NCI-H82 (cell line): Measurements from ENCODE around the gene ZIC1.
A peak's percentile ranks its signal among the peaks of the same experiment; 100 is the strongest.

ENCODE experiments used
- DNase-seq: peaks from one replicate; lab custom pipeline; 2025; lab: John Stamatoyannopoulos, UW

ZIC1 gene

DNA sequence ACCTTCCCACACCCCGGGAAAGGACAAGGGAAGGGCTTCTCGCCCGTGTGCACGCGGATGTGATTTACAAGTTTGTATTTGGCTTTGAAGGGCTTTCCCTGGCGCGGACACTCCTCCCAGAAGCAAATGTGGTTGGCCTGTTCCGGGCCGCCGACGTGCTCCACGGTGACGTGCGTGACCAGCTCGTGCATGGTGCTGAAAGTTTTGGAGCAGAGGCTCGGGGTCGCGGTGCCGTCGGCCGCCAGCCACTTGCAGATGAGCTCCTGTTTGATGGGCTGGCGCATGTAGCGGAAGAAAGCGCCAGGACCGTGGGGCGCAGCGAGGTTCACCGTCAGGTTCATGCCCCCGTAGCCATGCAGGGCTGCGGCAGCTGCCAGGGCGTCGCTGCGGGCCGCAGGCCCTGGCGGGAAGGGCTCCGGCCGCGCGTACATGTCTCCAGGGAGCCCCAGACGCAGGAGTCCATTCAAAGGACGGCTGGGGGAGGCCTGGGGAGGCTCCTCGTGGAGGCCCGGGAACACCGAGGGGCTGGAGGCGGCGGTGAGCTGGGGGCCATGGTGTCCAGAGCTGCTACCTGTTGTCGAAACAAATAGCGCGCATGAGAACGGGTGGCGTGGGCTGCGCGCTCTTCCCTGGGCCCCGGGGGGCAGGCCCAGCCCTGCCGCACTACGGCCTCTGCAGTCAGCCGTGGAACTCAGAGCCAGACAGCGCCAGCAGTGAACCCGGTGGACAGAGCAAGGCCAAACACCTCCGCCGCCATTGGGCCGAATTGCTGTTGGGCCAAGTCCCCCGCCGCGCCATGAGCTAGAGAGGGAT lies 13.1 kb upstream of the ZIC1 start:
- no peak for DNase-seq

DNA sequence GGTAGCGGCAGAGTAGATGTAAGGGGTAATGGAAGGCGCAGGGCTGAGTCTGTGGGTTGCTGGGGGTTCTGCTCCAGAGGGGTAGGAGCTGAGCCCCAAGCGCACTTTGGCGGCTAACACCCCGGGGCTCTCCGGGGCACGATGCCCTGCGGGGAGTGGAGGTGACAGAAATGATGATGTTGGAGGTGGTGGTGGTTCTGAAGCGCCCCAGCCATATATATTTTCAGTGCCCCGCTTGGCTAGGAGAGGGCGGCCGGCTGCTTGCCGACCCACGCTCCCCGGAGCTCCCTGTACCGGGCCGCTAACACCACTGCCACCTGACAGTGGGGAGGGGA lies 12.5 kb upstream of the ZIC1 start:
- DNase-seq: no peak

DNA sequence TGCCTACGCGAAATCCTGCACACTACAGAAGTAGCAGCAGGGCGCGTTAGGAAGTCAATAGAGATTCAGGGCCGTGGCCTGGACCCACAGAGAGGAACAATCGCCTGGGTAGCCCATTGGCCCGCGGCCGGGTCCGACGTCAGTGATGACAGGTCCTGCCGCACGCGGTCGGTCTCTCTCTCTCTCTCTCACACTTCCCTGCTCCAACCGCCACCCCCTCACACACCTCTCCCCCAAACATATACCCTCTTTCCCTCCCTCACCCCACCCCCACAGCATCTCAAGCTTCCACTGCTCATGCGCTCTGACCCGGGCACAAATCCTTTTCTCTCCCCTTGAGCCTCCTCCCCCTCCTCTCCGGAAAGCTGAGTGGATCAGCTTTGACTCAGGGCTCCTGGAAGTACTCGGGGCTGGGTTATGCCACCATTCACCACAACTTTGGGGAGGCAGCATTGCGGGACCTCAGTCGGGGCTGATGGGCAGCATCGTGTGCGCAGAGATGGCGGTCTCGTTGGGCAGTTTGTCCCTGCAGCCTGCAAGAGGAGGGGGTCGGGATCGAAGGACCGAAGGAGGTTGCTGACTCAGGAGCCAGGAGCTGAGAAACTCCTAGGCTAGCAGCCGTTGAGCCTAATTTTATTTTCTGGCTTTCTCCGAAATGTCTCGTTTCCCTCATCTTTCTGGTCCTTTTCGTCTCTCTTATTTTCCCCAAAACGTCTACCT lies 11.8 kb upstream of the ZIC1 start:
- no peak for DNase-seq

DNA sequence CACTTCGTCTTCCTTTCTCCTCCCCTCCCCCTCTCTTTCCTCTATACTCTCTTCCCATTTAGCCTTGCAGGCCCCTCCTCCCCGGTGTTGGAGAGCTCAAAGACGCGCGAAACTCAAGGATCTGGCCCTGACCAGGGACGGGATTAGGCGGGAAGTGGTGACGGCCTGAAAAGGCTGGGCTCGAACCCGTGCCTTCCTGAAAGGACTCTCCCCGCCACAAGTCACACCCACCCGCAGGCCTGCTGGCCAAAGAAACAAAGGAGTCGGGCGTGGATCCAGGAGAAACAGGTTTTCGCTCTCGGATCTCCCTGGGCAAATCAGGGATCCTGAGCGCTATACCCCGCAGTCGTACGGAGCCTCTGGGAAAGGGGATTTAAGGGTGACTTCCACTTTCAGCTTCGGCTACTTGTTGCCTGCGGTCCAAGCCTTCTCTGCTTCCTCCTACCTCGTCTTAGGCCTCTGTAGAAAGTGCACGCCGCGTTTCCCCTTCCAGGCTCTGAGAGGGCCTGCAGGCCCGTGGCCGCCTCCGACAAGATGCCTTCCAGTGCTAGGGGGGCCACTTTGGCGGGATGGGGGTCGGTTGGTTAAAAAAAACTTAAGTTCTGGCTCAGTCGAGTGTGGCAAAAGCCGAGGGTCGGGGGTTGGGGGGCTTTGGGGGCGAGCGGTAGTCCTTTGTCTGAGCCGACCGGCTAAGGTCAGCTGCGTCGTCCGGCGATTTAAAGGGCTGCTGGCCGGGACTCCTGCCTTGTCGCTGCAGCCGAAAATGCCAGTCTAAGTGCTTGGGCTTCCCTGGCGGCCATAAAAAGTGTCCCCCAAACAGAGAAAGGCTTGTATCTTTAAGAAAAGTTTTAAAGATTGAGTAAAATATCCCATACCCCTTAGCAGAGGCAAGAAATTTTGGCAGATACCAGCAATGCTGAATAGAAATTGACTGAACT lies 11.0 kb upstream of the ZIC1 start:
- DNase-seq: no peak

DNA sequence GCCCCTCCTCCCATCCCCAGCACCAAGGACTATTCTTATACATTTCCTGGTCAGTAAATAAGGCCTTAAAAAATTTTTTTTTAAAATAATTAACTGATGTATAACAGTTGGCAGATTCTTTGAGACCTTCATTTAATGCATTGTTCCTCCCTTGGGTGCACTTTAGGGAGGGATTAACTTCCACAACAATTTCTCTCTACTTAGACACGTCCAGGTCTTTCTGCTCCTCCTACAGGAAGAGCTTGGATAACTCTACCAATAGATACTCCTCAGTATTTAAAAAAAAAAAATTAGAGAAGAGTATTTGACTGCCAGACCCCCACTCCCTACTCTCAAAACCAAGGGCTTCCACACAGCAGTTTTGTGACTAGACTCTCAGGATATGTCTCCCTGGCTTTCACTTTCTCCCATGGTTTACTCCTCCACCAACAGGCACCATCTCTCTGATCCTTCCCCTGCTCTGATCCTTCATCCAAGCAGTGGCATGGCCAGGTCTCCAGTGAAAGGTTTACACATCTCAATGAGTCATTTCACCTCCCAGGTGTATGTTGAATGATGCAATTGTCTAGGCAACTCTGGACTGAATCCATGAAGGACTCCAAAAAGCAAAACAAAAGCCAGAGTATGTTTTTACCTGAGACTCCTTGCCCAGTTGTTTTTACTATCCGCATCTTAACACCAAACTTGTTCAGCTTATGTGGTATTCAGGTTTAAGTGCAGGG lies 10.2 kb upstream of the ZIC1 start:
- no peak for DNase-seq

DNA sequence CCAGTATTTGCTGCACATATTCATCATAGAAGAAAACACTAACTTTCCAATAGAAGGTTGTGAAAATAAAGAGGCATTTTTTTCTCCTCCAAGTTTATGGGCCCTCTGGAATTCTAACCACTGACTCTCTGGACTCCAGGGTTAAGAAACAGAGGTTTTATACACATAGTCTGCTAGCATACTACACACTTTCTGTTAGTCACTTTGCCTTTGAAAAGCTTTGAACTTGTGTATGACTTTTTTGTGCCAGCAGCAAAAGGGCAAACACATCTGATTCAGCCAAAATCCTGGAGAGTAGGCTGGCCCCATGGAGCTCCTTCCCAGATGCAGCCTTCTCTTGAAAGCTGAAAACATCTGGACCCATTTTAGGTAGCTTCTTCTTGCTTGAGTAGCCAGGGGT lies 9.1 kb upstream of the ZIC1 start:
- DNase-seq: no peak

DNA sequence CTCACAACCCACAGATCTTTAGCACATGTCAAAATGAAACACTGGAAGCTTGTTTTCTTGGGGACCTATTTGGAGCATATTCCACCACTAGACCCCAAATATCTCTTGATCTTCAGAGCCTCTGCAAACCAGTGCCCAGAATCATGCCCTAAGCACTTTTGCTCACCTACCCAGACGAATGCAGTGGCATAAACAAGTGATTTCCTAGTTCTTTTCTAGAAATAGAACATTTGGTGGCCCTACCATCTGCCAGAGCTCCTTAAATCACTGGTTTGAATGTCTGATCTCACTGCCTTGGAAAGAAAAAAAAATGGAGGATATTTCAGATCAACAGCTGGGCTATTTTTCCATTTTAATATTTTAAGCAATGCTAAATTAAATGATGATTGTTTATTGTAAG lies 8.2 kb upstream of the ZIC1 start:
- no peak for DNase-seq

DNA sequence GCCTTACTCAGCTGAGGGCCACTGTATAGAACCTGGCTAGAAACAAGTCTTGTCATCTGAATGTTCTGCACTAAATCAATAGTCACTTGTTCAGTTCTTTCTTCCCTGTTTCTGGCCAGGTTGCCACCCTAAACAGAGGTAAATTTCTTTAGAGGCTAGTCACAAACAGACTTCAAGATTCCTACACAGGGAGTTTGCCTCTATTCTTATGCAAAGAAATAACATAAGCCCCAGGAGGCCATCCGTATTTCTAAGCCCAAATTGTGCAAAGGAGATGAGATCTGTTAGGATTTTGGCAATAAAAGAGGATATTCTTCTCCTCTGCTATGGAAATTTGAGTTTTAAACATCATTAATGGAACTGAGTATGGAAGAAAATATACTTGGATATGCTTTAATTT lies 7.7 kb upstream of the ZIC1 start:
- DNase-seq: no peak

DNA sequence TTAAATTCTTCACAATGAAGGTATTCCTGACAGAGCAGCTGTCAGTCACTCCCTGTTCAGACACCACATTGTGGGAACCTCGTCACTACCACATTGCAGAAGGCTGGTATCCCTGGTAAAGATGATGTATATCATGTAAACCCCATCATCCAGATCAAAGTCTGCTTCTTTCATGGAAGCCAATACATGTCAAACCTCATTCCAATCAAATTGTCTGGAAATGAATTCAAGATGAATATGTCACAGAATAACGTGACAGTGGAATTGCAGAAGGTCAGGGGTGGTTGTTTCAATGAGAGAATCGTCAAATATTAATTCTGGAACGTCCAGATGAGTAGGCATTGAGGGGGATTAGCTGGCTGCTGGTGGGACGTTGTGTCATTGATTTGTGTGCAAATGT lies 7.0 kb upstream of the ZIC1 start:
- no peak for DNase-seq

DNA sequence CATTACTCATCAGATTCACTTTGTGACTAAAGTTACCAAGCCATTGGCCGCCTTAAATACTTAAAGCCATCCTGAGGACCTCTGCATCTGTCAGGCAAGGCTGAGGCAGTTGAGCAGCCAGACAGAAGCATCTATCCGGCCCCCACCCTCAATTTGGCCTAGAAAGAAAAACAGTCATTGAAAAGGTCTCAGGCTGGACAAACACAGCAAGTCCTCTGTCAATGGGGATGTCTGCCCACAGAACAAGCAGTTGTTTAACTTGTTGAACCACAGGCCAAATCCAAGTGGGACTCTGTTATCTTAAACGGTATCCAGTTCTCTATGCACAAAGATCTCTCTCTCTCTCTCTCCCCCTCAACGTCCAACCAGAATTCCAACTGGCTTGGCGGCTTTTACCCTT lies 5.7 kb upstream of the ZIC1 start:
- DNase-seq: no peak

DNA sequence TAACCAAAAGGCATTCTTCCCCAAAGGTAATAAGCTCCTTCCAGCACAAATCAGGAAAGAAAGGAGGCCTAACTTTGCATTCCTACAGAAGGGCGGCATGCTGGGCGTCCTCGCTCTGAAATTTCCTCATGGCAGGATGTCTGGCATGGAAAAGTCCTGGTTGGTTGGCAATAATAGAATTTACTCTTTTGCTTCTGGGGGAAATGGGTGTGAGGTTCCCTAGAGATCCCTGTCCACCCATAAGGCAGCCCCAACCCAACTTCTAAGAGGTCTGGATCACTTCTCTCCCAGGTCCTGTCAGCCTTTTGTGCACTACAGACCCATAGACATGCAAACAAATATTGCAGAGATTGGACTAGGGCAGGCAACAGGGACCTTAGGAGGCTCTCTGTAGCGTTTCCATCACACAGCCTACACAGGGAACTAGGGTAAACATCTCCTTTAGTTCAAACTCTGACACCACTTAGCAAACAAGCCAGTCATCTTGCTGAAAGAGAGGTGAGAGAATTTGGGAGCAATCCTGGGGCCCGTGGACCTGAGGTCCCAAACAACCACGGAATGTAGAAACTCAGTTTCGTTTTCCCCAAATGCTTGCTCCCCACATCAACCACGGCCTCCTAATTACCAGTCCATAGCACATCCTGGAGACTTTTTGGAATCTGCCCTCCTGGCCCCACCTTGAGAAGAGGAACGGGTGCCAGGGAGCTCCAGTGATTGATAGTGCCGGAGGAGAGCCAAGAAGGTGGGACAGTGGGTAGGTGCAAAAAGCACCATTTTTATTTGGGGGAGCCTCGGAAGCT lies 5.0 kb upstream of the ZIC1 start:
- DNase-seq: no peak

DNA sequence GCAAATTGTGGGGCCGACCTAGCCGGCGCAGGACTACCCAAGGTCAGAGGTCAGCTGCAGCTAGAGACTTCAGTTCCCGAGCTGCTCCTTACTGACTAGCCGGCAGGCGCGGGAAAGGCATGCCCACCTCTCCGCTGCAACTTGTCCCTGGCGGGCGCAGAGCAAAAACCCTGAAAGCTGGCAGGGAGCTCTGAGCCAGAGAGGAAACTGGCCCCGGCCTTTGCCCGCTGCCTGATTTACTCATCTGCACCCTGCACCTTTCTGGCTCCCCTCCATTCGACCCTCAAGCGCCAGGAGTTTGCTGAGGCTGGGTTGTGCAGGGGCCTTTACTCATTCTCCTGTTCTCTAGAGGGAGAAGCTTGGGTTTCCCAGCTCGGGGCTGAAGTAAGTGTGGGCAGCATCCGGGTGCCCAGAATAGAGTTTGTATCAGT lies 4.3 kb upstream of the ZIC1 start:
- no peak for DNase-seq

DNA sequence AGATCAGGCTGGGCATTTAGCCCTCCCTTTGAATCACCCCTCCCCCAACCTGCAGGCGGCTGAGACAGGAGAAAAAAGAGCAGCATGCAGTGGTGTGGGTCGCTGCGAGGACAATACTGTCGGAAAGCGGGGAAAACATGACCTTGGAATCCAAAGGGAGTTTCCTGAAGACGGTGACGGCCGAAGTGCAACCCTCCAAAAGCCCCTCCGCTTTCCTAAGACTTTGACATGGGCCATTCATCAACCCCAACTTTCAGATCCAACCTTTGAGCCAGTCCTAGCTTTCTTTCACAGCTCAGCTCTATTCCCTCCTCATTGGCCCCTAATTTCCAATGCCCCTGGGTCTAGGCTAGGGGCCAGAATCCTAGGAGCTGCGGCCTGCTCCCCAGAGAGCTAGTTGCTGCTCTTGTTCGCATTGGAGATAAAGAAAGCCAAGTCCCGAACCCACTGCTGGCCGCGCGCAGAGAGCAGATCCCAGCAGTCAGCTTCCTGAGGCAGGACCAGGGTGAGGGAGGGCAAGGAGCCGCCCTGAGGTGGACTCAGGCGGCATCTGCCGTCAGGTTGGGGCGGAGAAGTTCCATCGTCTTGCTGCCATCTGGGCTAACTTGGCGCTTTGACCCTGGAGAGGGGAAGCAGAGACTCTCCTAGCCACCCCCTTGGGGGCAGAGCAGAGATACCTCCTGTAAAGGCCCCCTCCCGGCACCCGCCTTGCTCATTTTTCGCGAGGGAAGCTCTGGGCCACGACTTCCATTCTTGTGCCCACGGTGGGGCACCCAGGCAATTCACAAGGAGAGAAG lies 3.7 kb upstream of the ZIC1 start:
- DNase-seq: no peak

DNA sequence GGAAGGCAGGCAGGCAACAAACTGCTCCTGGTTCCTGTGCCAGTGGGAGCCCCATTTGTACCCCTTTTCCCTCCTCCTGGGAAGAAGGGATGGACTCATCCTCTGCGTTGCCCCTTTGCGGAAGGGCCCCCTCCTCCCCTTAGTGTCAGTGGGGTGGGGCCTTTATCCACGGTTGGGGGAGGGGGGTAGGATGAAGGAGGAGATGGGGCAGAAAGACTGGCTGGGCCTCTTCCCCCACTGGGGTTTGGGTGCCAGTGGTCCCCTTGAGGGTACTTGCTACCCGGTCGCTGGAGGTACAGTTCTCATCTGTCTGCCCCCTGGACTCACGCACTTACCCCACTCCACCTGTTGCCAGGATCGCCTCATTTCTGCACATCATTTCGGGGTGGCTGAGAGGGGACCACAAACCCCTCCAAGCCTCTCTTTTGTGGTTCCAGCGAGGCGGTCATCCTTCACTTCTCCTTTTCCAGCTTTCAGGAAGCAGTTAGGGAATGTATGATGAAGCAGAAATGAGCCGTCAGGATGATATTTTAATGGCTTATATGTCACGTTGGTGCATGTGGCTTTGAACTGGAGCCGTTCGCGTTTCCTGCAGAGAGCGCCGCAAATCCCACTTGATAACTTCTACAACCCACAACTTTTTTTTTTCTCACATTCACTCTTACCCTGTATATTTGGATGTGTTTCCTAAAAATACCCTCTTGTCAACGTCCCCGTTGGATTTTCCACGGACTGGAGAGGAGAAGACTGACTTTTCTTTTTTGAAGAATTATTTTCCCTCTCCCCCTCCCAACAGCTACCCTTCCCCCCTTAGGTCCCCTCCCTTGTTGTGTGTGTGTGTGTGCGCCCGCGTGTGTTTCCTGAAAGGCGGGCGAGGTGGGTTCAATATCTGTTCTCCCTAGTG lies 2.9 kb upstream of the ZIC1 start, which contains the start of gene ZIC4:
Gene ZIC4, minus strand, starts transcription at position 516 of the 904 bp plus-strand sequence. CDS start 3,746 bp downstream, outside the sequence.
- DNase-seq: no peak

DNA sequence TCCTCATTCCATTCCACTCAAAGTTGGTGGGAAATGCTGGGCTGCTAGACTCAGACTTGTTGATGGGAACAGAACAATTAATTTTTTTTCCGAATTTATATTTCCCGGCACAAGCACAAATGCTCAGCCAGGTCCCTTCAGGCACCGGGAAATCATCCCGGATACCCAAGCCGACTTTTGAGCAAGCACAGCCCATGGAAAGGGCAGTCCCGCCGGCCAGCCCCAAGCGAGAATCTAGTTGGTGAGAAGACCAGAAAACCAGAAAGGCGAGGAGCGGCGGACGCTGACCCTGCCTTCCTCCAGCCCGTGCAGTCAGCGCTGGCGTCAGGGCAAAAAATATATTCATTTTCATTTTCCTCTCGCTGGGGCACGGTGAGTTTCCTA lies 2.1 kb upstream of the ZIC1 start:
- peak; percentile 20 for DNase-seq

DNA sequence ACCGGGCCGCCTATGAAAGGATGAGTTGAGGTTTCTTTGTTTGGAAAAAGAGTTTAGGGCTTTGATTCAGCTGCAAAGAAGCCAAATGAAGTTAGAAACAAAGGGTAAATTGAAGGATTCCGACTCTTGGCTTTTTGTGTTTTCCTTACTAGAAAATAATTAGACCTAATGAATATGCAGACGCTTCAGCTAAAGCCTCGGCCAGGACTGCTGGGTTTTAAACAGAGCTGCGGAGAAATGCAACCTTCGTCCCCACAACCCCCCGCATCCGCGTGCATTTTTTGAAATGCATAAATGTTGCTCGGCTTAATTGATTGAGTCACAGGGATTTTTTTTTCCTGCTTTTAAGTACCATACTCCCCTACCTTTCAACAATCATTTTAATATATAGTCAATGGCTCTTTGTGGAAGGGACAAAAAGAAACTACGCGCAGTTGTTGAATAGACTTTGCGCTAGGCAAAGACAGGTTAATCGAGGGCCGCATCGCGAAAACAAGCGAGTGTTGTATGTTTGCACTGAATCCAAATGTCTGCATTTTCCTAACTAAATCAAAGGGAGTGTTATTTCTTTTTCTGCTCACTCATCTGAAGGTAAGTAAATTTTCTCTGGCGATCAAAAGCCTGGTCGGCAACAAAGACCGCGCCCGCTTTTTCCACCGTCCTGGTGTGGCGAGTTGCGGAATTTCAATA lies 1.5 kb upstream of the ZIC1 start:
- DNase-seq: no peak

DNA sequence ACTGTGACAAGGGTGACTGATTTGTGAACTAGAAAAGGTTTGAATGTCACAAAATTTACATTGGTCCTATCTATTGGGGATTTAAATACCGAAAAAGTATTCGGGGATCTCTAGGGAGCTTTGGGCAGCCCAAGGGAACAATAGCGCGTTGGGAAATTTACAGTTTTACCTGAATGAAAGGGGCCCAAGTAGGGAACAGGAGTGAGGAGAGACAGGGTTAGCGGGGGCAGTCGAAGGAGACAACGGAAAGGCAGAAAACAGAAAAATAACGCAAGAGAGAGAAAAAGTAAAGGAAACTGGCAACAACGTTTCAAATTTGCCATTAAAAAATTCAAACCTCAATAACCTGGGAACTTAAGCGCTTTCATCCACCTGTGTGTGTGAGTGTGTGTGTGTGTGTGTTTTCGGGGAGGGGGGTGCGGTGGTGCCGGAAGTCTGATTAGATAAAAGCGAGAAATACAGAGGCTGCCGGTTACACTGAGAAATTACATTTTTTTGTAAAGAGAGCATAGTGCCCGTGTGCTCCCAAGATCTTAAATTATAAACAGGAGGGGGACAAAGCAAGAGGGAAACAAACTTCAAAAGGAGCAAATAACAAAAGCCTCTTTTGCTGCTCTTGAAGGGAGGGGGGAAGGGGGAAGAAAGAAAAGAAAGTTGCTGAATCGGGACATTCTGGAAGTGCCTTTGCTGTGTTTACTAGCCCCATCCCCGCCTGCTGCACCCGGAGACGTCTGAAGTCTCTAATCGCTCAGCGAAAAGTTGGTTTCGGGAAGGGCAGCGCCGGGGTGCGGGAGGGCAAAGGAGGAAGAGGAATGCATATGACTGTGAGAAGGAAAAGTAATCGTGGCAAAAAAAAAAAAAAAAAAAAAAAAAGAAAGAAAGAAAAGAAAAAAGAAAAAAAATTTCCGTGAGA lies 721 bp upstream of the ZIC1 start:
- DNase-seq: peak; percentile 65
